ENCODE data around the gene HS3ST5. TPM values are rescaled to one million over a fixed set of nuclear protein-coding genes. Genes with fewer than 3 reads are reported as not detected.
"Not testable (repeated sequence)": the region's sequence is repeated elsewhere in the genome, so short reads cannot be mapped to it uniquely, and the experiment has no call there.

The HS3ST5 gene
- total RNA-seq, 4 donors from 2014 or later = 0.48 TPM; not detected in 3

DNA sequence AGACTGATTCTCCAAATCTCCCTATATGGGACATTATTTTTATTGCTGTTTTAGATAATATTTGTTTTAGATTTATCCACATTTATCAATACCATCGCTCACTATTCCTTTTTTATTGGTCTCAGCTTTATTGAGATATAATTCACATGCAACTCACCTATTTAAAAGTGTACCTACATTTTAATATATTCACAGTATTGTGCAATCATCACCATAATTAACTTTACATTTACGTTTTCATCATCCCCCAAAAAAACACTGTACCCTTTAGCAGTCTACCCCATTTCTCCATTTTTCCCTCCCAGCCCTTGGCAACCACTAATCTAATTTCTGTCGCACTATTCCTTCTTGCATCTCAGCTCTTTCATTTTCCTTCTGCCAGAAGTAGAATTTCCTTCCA, 261.1 kb downstream of the HS3ST5 start:
- H3K9me3 ChIP-seq = no peaks in the 10 kb centered on the region
- no peaks in the 10 kb centered on the region for H3K4me1 ChIP-seq
- no peak overlapping the region for H3K27ac ChIP-seq
- DNase-seq = no peak
- TF ChIP-seq POLR2A (IDR thresholded peaks at IDR 0.05) = no peak
- TF ChIP-seq, protein P1, sequence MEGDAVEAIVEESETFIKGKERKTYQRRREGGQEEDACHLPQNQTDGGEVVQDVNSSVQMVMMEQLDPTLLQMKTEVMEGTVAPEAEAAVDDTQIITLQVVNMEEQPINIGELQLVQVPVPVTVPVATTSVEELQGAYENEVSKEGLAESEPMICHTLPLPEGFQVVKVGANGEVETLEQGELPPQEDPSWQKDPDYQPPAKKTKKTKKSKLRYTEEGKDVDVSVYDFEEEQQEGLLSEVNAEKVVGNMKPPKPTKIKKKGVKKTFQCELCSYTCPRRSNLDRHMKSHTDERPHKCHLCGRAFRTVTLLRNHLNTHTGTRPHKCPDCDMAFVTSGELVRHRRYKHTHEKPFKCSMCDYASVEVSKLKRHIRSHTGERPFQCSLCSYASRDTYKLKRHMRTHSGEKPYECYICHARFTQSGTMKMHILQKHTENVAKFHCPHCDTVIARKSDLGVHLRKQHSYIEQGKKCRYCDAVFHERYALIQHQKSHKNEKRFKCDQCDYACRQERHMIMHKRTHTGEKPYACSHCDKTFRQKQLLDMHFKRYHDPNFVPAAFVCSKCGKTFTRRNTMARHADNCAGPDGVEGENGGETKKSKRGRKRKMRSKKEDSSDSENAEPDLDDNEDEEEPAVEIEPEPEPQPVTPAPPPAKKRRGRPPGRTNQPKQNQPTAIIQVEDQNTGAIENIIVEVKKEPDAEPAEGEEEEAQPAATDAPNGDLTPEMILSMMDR (IDR thresholded peaks at IDR 0.05) = no peak
- no peak overlapping the region for H3K4me3 ChIP-seq
- intact Hi-C loops (cut with DNase I; ENCODE audit: low total_unique reads) = no loop called here
- H3K27me3 ChIP-seq = no peaks in the 10 kb centered on the region
- no peaks in the 10 kb centered on the region for H3K36me3 ChIP-seq

DNA sequence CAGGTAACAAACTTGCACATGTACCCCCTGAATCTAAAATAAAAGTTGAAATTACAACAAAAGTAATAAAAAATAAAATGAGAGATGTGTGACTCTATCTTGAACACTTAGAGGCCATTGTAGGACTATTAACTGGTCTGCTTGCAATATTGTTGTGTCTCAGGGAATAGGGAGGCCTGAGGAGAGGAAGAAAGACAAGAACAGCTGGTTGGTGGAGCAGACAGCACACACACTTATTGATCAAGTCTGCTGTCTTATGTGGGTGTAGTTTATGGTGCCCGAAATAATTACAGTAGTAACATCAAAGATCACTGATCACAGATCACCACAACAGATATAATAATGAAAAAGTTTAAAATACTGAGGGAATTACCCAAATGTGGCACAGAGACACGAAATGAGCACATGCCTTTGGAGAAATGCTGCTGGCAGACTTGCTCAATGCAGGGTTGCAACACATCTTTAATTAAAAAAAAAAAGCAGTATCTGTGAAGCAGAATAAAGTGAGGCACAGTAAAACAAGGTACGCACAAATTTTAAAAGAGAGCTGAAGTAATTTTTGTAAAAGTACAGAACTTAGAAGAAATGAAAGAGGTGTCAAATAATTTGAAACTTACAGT, 261.8 kb downstream of the HS3ST5 start:
- Histone ChIP-seq H3K4me3 (no peak overlapping the region), H3K4me1 (no peaks in the 10 kb centered on the region), H3K27ac (no peak overlapping the region), H3K27me3 (no peaks in the 10 kb centered on the region), H3K9me3 (no peaks in the 10 kb centered on the region), H3K36me3 (no peaks in the 10 kb centered on the region)
- intact Hi-C loops (cut with DNase I; ENCODE audit: low total_unique reads) = no loop called here
- TF ChIP-seq POLR2A (IDR thresholded peaks at IDR 0.05) = no peak
- TF ChIP-seq, protein P1 (IDR thresholded peaks at IDR 0.05) = no peak
- DNase-seq = no peak

DNA sequence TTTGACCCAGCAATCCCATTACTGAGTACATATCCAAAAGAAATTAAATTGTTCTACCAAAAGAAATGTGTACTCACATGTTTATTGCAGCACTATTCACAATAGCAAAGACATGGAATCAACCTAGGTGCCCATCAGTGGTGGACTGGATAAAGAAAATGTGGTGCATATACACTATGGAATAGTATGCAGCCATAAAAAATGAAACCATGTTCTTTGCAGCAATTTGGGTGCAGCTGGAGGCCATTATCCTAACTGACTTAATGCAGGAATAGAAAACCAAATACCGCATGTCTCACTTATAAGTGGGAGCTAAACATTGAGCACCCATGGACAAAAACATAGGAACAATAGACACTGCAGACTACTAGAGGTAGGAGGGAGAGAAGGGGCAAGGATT, 262.4 kb downstream of the HS3ST5 start:
- DNase-seq; H3K9me3 ChIP-seq; H3K4me1 ChIP-seq; H3K4me3 ChIP-seq; intact Hi-C loops (cut with DNase I; ENCODE audit: low total_unique reads); H3K36me3 ChIP-seq; H3K27ac ChIP-seq; H3K27me3 ChIP-seq: not testable (repeated sequence)

DNA sequence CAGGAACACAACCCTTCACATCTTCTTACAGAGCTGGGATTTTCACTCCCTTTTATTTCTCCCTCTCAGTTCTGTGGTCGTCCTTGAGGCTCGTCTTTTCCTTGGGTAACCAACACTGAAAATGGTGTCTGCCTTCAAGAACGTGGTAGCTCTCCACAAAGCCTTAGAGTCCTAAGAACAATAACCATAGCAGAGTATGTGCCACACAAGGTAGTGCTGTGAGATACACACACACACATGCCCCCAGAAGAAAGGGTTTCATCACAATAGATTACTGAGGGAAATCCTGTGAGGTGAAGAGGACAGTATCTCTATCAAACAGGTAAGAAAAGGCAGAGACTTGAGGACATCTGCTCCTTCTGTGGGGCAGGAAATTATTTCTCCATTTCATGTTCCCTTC, 267.0 kb downstream of the HS3ST5 start:
- TF ChIP-seq, protein P1 (IDR thresholded peaks at IDR 0.05) = no peak
- TF ChIP-seq POLR2A (IDR thresholded peaks at IDR 0.05) = no peak
- Histone ChIP-seq H3K4me1 (no peaks in the 10 kb centered on the region), H3K4me3 (no peak overlapping the region), H3K36me3 (no peaks in the 10 kb centered on the region), H3K27me3 (no peaks in the 10 kb centered on the region), H3K9me3 (no peaks in the 10 kb centered on the region), H3K27ac (no peak overlapping the region)
- intact Hi-C loops (cut with DNase I; ENCODE audit: low total_unique reads) = no loop called here
- DNase-seq = no peak

DNA sequence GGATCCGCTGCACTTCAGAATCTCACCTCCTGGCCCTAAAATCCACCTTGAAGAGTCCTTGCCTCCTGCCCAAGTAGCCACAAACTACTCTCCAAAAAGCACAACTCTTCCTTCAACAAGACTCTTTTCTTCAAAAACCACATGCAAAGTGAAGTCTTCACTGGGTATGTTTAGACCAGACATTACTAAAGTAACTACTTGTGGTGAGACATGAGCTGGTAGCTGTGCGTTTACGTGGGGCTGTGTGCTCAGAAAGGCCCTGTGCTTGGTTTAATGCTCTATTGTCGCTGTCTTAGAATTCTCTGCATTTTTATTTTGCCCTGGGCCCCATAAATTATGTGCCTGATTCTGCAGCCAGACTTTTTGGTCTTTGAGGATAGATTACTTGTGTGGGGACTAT, 267.5 kb downstream of the HS3ST5 start:
- H3K27ac ChIP-seq = no peak overlapping the region
- H3K9me3 ChIP-seq = no peaks in the 10 kb centered on the region
- DNase-seq = no peak
- intact Hi-C loops (cut with DNase I; ENCODE audit: low total_unique reads) = no loop called here
- TF ChIP-seq, protein P1 (IDR thresholded peaks at IDR 0.05) = no peak
- TF ChIP-seq POLR2A (IDR thresholded peaks at IDR 0.05) = no peak
- no peak overlapping the region for H3K4me3 ChIP-seq
- H3K36me3 ChIP-seq = no peaks in the 10 kb centered on the region
- H3K27me3 ChIP-seq = no peaks in the 10 kb centered on the region
- no peaks in the 10 kb centered on the region for H3K4me1 ChIP-seq

DNA sequence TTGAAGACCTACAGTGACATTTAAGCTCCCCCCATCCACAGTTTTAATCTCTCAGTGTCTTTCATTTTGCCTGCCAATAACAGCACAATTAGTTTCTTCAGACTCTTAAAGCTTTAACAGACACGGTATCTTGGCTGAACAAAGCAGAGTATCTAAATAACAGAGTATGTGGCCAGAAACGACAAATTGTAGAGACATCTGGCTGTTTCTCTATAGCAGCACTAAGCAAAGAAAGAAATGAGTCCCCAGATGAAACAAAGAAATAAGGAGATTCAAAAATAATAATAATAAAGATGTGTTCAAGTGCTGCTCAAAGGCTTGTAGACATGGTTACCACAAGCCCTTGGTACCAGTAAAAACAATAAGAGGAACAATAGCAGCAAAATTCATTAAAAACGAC, 274.1 kb downstream of the HS3ST5 start:
- DNase-seq = no peak

More for the DNA sequence above, 274.1 kb downstream of the HS3ST5 start:
- H3K4me1 ChIP-seq = no peaks in the 10 kb centered on the region
- H3K27ac ChIP-seq = no peak overlapping the region
- no peaks in the 10 kb centered on the region for H3K36me3 ChIP-seq
- no peak for TF ChIP-seq POLR2A (IDR thresholded peaks at IDR 0.05)
- TF ChIP-seq, protein P1 (IDR thresholded peaks at IDR 0.05) = no peak
- intact Hi-C loops (cut with DNase I; ENCODE audit: low total_unique reads) = no loop called here
- no peak overlapping the region for H3K4me3 ChIP-seq
- H3K27me3 ChIP-seq = no peaks in the 10 kb centered on the region
- H3K9me3 ChIP-seq = no peaks in the 10 kb centered on the region
